Kidney epithelial cell (primary cell): ENCODE results near the gene ANP32A. TPM values are rescaled to one million over a fixed set of nuclear protein-coding genes. Genes with fewer than 3 reads are reported as not detected.
"Not testable (repeated sequence)": the region's sequence is repeated elsewhere in the genome, so short reads cannot be mapped to it uniquely, and the experiment has no call there.

Experiments
- DNase-seq: peaks from one replicate; pipeline ENCODE4 v3.0.0-alpha.2; 2010; ENCODE audit warnings: low read depth
- H3K27me3 ChIP-seq: 2 replicates; pipeline ENCODE4 v1.6.0; 2011; ENCODE audit warnings: low read length; ENCODE audit not compliant: control insufficient read depth, insufficient read depth
- H3K36me3 ChIP-seq: 2 replicates; pipeline ENCODE4 v1.5.1; 2011; ENCODE audit warnings: low read length; ENCODE audit not compliant: control insufficient read depth, insufficient read depth
- H3K4me3 ChIP-seq: 2 replicates; pipeline ENCODE4 v1.5.1; 2011; ENCODE audit warnings: low read depth, mild to moderate bottlenecking, control low read depth, low read length
- total RNA-seq: library from RNA; depleted of rRNA; stranded (reverse); fragments of >200 nt; gene quantifications from 2 replicates; pipeline ENCODE4 v1.2.3, GENCODE V29; 2015
- TF ChIP-seq, protein P1 (sequence below): IDR thresholded peaks from 2 replicates; pipeline ENCODE4 v1.5.1; 2011; ENCODE audit warnings: mild to moderate bottlenecking, moderate library complexity, low read length, control low read depth, inconsistent platforms; ENCODE audit not compliant: insufficient read depth, poor library complexity, severe bottlenecking

The ANP32A gene
- 46.8 and 50.9 TPM in 2 replicates for total RNA-seq

- peak; percentile 42 for DNase-seq
Observed at GRCh38 chr15:68820295-68821189, at the start of gene ANP32A. Gene ANP32A, minus strand, starts transcription at chr15:68820895. Its CDS starts 144 bp downstream, at chr15:68820751.

GRCh38 chr15:68868296-68868695 is 47.6 kb upstream of the ANP32A start:
- DNase-seq, result no peak
- Histone ChIP-seq H3K36me3 (no peaks in the 10 kb centered on the region), H3K27me3 (peaks cover 5% of the 10 kb centered on the region), H3K4me3 (no peak overlapping the region)
- TF ChIP-seq, protein P1, sequence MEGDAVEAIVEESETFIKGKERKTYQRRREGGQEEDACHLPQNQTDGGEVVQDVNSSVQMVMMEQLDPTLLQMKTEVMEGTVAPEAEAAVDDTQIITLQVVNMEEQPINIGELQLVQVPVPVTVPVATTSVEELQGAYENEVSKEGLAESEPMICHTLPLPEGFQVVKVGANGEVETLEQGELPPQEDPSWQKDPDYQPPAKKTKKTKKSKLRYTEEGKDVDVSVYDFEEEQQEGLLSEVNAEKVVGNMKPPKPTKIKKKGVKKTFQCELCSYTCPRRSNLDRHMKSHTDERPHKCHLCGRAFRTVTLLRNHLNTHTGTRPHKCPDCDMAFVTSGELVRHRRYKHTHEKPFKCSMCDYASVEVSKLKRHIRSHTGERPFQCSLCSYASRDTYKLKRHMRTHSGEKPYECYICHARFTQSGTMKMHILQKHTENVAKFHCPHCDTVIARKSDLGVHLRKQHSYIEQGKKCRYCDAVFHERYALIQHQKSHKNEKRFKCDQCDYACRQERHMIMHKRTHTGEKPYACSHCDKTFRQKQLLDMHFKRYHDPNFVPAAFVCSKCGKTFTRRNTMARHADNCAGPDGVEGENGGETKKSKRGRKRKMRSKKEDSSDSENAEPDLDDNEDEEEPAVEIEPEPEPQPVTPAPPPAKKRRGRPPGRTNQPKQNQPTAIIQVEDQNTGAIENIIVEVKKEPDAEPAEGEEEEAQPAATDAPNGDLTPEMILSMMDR, result no peak

More at GRCh38 chr15:68820295-68821189, at the start of gene ANP32A:
- Histone ChIP-seq H3K36me3 (no peaks in the 10 kb centered on the region), H3K4me3 (peak within 1 kb of the TSS; percentile 79), H3K27me3 (no peaks in the 10 kb centered on the region)
- TF ChIP-seq, protein P1, result no peak

DNA sequence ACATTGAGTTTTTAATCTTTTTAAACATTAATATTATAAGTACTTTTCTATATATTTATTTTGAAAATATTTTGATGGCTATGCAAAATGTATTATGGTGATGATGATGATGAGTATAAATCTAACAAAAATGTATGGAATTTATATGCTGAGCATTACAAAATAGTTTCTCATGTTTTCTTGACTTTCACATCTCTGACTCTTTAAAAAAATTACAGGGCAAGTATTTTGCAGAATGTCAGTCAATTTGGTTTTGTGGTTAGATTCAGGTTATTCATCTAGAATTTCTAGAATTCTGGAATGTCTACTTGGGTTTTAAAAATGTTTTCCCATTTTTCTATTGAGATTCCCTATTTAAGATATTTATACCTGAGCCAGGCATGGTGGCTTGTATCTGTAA is 41.7 kb upstream of the ANP32A start:
- no peak for DNase-seq
- Histone ChIP-seq H3K36me3 (no peaks in the 10 kb centered on the region), H3K4me3 (no peak overlapping the region), H3K27me3 (peaks cover 5% of the 10 kb centered on the region)
- TF ChIP-seq, protein P1, result no peak

- DNase-seq, H3K27me3 ChIP-seq, H3K4me3 ChIP-seq: not testable (repeated sequence)
Observed at GRCh38 chr15:68858666-68859065, 38.0 kb upstream of the ANP32A start.

GRCh38 chr15:68857443-68857842 is 36.7 kb upstream of the ANP32A start:
- H3K4me3 ChIP-seq, H3K36me3 ChIP-seq, H3K27me3 ChIP-seq, DNase-seq: not testable (repeated sequence)

More at GRCh38 chr15:68858666-68859065, 38.0 kb upstream of the ANP32A start:
- H3K36me3 ChIP-seq, result not testable (repeated sequence)

DNA sequence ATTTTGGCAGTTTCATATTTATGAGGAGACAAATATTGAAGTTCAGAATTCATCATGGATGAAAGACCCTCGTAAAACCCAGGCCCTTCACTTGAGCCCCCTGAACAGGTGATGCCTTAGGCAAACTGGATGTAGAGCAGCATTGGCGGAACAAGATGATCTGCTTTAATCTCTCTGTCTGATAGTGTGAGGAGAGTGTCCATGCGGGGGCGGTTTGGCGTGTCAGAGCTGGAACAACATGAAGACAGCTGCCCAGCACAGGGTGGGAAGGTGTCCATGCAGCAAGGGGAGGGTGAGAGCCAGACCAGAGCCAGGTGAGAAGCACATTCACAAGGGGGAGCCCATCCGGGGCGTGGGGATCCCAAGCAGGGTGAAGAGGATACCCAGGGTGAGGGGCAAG is 31.8 kb upstream of the ANP32A start:
- TF ChIP-seq, protein P1, result no peak
- H3K36me3 ChIP-seq, result no peaks in the 10 kb centered on the region
- H3K4me3 ChIP-seq, result no peak overlapping the region
- H3K27me3 ChIP-seq, result peaks cover 5% of the 10 kb centered on the region
- DNase-seq, result no peak

GRCh38 chr15:68851971-68852370 is 31.3 kb upstream of the ANP32A start:
- Histone ChIP-seq H3K36me3 (no peaks in the 10 kb centered on the region), H3K4me3 (no peak overlapping the region), H3K27me3 (peaks cover 5% of the 10 kb centered on the region)
- no peak for DNase-seq
- TF ChIP-seq, protein P1, result no peak
